ENCODE measurements around the gene ZNF438.

The ZNF438 gene

GRCh38 chr10:31001740-31002139 lies 29.9 kb downstream of the ZNF438 start (continued):
- TF ChIP-seq PATZ1 (CRISPR knock-in tag; IDR thresholded peaks at IDR 0.05; ENCODE audit: borderline replicate concordance) = no peak
- TF ChIP-seq ZFP30 (CRISPR knock-in tag; IDR thresholded peaks at IDR 0.05) = no peak
- TF ChIP-seq ZNF565 (CRISPR knock-in tag; conservative IDR thresholded peaks at IDR 0.05; ENCODE audit: low read depth) = no peak
- no peak for TF ChIP-seq ISL1 (CRISPR knock-in tag; IDR thresholded peaks at IDR 0.05)
- no peak for TF ChIP-seq GLIS3 (CRISPR knock-in tag; IDR thresholded peaks at IDR 0.05)
- no peak for TF ChIP-seq ZFP3 (CRISPR knock-in tag; IDR thresholded peaks at IDR 0.05)
- TF ChIP-seq SNAI2 (CRISPR knock-in tag; IDR thresholded peaks at IDR 0.05) = no peak

DNA sequence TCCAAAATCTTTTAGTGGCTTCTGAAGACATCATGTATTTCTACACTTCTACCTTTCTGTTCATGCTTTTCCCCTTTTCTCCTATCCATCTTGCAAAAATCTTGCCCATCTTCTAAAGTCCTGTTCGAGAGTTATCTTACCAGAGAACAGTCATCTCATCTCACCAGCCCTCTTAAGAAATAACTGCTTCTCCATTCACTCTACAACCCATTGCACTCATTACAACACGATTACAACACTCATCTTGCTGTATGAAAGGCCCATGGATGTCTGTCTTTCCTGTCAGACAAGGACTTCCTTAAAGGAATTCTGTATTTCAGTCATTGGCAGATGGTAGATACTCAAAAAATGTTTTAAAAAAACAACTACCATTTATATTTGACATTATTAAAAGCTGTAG lies 30.8 kb downstream of the ZNF438 start:
- no peak for TF ChIP-seq ZFP30 (CRISPR knock-in tag; IDR thresholded peaks at IDR 0.05)
- TF ChIP-seq TSHZ2 (CRISPR knock-in tag; IDR thresholded peaks at IDR 0.05) = no peak
- no peak for TF ChIP-seq CSRNP3 (CRISPR knock-in tag; IDR thresholded peaks at IDR 0.05)
- no peak for TF ChIP-seq SNAI2 (CRISPR knock-in tag; IDR thresholded peaks at IDR 0.05)
- ATAC-seq = no peak

GRCh38 chr10:31000071-31000782 lies 31.4 kb downstream of the ZNF438 start:
- no peak for ATAC-seq
- no peak for TF ChIP-seq ZC3H10 (CRISPR knock-in tag; IDR thresholded peaks at IDR 0.05)
- no peak for TF ChIP-seq ZFP3 (CRISPR knock-in tag; IDR thresholded peaks at IDR 0.05)
- TF ChIP-seq POU6F1 (CRISPR knock-in tag; IDR thresholded peaks at IDR 0.05; ENCODE audit: borderline replicate concordance, low read depth) = no peak
- no peak for TF ChIP-seq ZNF565 (CRISPR knock-in tag; conservative IDR thresholded peaks at IDR 0.05; ENCODE audit: low read depth)
- TF ChIP-seq TCF4 (CRISPR knock-in tag; IDR thresholded peaks at IDR 0.05; ENCODE audit: borderline replicate concordance) = no peak
- no peak for TF ChIP-seq TOX (CRISPR knock-in tag; IDR thresholded peaks at IDR 0.05; ENCODE audit: borderline replicate concordance)
- TF ChIP-seq TSHZ2 (CRISPR knock-in tag; IDR thresholded peaks at IDR 0.05) = no peak
- no peak for TF ChIP-seq CSRNP3 (CRISPR knock-in tag; IDR thresholded peaks at IDR 0.05)
- TF ChIP-seq RARB (CRISPR knock-in tag; IDR thresholded peaks at IDR 0.05) = no peak
- TF ChIP-seq SNAI2 (CRISPR knock-in tag; IDR thresholded peaks at IDR 0.05) = no peak
- TF ChIP-seq CSDC2 (CRISPR knock-in tag; IDR thresholded peaks at IDR 0.05) = no peak

Data from SK-N-SH treated with all-trans-retinoic acid at 6 μM for 48 hours (cell line).